GM21381 (cell line): Measurements from ENCODE around the gene TBC1D2.

Experiments used
- ATAC-seq: cut with Tn5 transposase; IDR thresholded peaks from one replicate; pipeline ENCODE4 v1.9.1; 2021; ENCODE audit warnings: mild to moderate bottlenecking, moderate library complexity; ENCODE audit not compliant: unreplicated experiment

TBC1D2 gene

GRCh38 chr9:98241357-98242300 lies 13.8 kb downstream of the TBC1D2 start:
- no peak for ATAC-seq

GRCh38 chr9:98240475-98240874 lies 15.0 kb downstream of the TBC1D2 start:
- no peak for ATAC-seq

- no peak for ATAC-seq
These were observed 18.5 kb downstream of the TBC1D2 start for GRCh38 chr9:98236901-98237487.

- no peak for ATAC-seq
These were observed 20.3 kb downstream of the TBC1D2 start for GRCh38 chr9:98235126-98235525.

DNA sequence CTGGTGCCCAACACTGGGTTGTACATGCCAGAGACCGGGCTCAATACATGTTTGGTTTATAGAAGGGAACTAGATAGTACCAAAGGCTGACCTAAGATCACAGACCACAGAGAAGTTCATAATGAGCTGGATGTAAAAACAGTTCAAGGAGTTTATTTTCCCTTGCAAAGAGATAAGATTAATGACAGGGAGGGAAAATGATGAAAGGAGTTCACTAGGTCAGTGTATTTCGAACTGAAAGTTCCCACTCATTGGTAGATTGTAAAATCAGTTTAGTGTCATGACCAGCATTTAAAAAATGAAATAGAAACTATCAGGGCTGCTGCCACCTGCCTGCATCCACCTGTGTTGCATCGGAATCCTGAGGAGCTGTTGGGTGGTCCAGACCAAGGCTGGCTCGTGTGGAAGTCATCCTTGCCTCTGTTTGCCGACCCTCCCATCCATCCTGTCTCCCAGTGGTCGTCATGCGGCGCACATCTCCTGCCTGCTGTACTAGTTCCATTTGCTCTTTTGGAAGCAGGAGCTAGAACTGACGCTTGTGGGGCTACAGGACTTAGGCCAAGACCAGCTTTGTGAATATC lies 21.1 kb downstream of the TBC1D2 start:
- ATAC-seq, result no peak

DNA sequence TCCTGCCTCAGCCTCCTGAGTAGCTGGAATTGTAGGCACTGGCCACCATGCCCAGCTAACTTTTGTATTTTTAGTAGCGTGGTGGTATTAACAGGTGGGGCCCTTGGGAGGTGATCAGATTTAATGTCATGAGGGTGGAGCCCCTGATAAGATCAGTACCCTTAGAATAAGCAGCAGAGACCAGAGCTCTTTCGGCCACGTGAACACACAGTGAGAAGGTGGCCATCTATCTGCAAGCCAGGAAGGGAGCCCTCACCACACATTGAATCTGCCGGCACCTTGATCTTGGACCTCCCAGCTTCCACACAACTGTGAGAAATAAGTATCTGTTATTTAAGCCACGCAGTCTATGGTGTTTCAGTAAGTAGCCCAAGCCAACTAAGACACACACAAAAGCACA lies 22.5 kb downstream of the TBC1D2 start:
- no peak for ATAC-seq

GRCh38 chr9:98231770-98232478 lies 23.5 kb downstream of the TBC1D2 start:
- ATAC-seq, result no peak

GRCh38 chr9:98230789-98231188 lies 24.7 kb downstream of the TBC1D2 start:
- no peak for ATAC-seq

DNA sequence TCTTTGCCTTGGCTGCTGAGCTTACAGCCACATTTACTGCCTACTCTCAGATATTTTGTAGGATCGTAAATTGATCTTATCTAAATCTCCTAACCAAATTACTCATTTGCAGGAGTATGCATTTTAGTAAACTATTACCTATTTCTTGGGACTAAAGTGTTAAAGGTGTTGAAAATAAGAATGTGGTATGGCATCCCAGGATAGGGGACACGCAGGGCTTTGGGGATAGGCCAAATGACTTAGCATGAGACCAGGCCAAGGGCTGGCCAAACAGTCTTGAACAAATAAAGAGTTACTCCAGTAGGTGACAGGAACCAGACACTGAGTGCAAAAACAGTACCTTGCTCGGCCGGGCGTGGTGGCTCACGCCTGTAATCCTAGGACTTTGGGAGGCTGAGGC lies 25.1 kb downstream of the TBC1D2 start:
- ATAC-seq, result no peak

- no peak for ATAC-seq
These were observed 25.8 kb downstream of the TBC1D2 start for GRCh38 chr9:98229620-98230019.

DNA sequence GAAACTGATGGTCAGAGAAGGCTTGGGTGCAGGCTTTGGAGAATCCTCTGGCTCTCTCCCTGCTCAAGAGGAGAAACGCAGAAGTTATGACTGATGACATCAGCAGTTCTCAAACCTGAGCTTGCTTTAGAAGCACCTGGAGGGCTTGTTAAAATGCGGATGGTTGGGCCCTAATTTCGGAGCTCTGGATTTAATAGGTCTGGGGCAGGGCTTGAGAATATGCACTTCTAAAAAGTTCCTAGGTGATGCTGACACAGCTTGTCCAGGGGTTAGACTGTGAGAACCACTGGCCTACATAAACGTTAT lies 26.4 kb downstream of the TBC1D2 start:
- no peak for ATAC-seq

GRCh38 chr9:98228392-98229089 lies 26.9 kb downstream of the TBC1D2 start:
- no peak for ATAC-seq

GRCh38 chr9:98227883-98228282 lies 27.6 kb downstream of the TBC1D2 start:
- ATAC-seq, result no peak

DNA sequence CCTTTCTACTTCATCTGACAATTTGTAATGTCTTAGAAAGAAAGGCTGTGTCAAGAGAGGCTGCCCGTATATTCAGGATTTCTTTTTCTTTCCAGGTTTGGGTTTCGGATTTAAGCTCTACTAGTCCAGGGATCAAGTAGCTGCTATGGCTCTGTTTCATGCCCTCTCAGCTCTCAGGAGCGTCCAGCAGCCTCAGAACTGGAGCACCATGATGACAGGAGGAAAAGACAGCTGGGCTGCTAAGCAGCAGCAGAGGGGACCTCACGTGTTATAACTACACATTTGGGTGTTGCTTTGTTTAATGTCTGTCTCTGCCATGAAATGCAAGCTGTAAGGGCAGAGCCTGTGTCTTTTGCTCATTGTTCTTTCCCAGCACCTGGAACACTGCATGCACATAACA lies 28.5 kb downstream of the TBC1D2 start:
- no peak for ATAC-seq

GRCh38 chr9:98226516-98226915 lies 28.9 kb downstream of the TBC1D2 start:
- ATAC-seq, result no peak

DNA sequence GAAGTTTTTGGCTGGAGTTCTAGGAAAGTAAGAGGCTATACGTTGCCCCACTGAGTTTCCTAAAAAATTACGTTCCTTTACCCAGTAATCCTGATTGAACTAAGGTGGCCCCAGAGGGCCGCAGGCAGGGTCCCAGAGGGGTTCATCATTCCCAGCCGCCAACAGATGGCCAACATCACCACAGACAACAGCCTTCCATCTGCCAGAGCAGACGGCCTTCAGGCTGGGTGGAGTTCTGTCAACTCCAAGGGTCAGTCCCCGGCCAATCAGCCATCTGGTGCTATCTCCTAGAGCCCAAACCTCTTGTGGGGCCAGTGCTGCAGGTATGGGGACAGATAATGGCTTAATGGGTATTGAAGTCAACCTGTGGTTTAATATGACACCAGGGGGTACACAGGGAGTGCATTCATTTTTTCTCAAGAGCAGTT lies 30.4 kb downstream of the TBC1D2 start:
- ATAC-seq, result no peak

GRCh38 chr9:98222885-98223691 lies 32.4 kb downstream of the TBC1D2 start:
- ATAC-seq, result no peak

GRCh38 chr9:98220911-98221310 lies 34.5 kb downstream of the TBC1D2 start:
- ATAC-seq, result no peak

GRCh38 chr9:98219794-98220370 lies 35.6 kb downstream of the TBC1D2 start:
- ATAC-seq, result no peak

- ATAC-seq, result no peak
These were observed 36.1 kb downstream of the TBC1D2 start for GRCh38 chr9:98219364-98219716.
